ENCODE measurements around the gene SLC7A6.

DNA sequence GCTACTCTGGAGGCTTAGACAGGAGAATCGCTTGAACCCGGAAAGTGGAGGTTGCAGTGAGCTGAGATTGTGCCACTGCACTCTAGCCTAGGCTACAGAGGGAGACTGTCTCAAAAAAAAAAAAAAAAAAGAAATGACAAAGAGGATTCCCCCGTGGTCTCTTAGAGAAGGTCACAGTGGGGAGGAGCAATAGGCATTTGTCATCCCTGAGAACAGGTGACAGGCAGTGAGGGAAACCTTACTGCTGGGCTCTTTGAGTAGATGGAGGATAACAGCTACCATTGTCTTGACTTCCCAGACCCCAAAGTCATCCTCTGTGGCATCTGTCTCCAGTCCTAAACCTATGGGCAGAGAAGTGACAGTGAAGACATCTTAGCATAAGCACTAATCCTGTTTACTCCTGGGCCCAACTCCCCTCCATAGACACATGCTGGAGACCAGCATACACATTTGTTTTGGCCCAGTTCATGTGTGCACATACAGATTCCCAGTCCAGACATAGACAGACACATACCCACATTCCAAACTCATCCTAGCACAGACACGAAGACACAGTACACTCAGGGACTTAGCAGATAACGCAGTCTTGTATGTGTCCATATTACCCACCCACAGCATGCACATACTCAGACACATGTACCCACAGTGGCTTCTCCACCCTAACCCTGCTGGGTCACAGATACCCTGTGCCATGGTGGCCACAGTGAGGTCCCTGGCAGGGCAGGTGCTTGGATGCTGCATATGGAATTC lies 31.1 kb upstream of the SLC7A6 start:
- no peak for TF ChIP-seq CTCF (IDR thresholded peaks at IDR 0.05)
- TF ChIP-seq POLR2A (IDR thresholded peaks at IDR 0.05): no peak
